Measurements from ENCODE around the gene MCTS1. TPM values are rescaled to one million over a fixed set of nuclear protein-coding genes. Genes with fewer than 3 reads are reported as not detected.

The MCTS1 gene
- total and polyA plus RNA-seq, 8 donors, result 12.1 to 30.4 (median 20.0) TPM

- Histone ChIP-seq H3K27ac (no peak overlapping the region), H3K4me1 (no peaks in the 10 kb centered on the region), H3K9me3 (no peaks in the 10 kb centered on the region), H3K4me3 (no peak overlapping the region), H3K27me3 (no peaks in the 10 kb centered on the region), H3K36me3 (no peaks in the 10 kb centered on the region)
- ATAC-seq, result no peak
- no peak for FAIRE-seq
- DNase-seq, result no peak
- intact Hi-C loops (cut with DNase I), result no loop called here
- no peak for TF ChIP-seq CTCF (IDR thresholded peaks at IDR 0.05)
- 68 to 79% methylated on average over 18 of the region's 18 CpGs for WGBS, 2 donors
Measured at GRCh38 chrX:120575379-120576114, 28.4 kb upstream of the MCTS1 start.

DNA sequence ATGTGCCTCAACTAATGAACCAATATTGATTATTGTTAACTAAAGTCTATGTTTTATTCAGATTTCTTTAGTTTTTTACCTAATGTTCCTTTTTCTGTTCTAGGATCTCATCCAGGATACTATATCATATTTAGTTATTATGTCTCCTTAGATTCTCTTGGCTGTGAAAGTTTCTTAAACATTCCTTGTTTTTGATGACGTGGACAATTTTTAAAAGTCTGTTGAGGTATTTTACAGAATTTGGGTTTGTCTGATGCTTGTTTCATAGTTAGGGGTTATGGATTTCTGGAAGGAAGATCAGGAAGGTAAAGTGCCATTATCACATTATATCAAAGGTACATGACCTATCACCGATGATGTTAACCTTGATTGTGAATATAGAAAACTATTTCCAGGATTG, 18.2 kb upstream of the MCTS1 start:
- intact Hi-C loops (cut with DNase I), result no loop called here

GRCh38 chrX:120604361-120604782, 471 bp downstream of the MCTS1 start:
- Histone ChIP-seq H3K36me3 (no peaks in the 10 kb centered on the region), H3K27ac (peak overlapping the region; percentile 65 to 92 (median 76)), H3K4me1 (peaks cover 0 to 4% (median 3%) of the 10 kb centered on the region in 3 donors), H3K9me3 (no peaks in the 10 kb centered on the region), H3K4me3 (peak overlapping the region; percentile 23 to 54 (median 42)), H3K27me3 (no peaks in the 10 kb centered on the region)
- DNase-seq, result peak in 3 of 6 donors; percentile 23 to 35 (median 35)
- TF ChIP-seq CTCF (IDR thresholded peaks at IDR 0.05), result no peak
- peak; percentile 74 to 86 (median 84) for ATAC-seq
- FAIRE-seq, result no peak
- 1 to 31% methylated on average over 5 of the region's 5 CpGs for WGBS, 2 donors
- intact Hi-C loops (cut with DNase I), result no loop called here

More for the DNA sequence above, 18.2 kb upstream of the MCTS1 start:
- ATAC-seq (no peak), DNase-seq (no peak), FAIRE-seq (no peak)
- H3K27ac ChIP-seq, result no peak overlapping the region
- no peaks in the 10 kb centered on the region for H3K4me1 ChIP-seq
- no peaks in the 10 kb centered on the region for H3K27me3 ChIP-seq
- H3K4me3 ChIP-seq, result no peak overlapping the region
- no peak for TF ChIP-seq CTCF (IDR thresholded peaks at IDR 0.05)
- no peaks in the 10 kb centered on the region for H3K36me3 ChIP-seq
- 78 to 94% methylated on average over 2 of the region's 2 CpGs for WGBS, 2 donors
- H3K9me3 ChIP-seq, result no peaks in the 10 kb centered on the region

- Histone ChIP-seq H3K4me3 (no peak overlapping the region), H3K9me3 (no peaks in the 10 kb centered on the region), H3K36me3 (no peaks in the 10 kb centered on the region), H3K27me3 (no peaks in the 10 kb centered on the region), H3K27ac (no peak overlapping the region), H3K4me1 (no peaks in the 10 kb centered on the region)
- FAIRE-seq (no peak), DNase-seq (no peak), ATAC-seq (no peak)
- intact Hi-C loops (cut with DNase I), result no loop called here
- 53 to 87% methylated on average over 1 of the region's 1 CpG for WGBS, 2 donors
- no peak for TF ChIP-seq CTCF (IDR thresholded peaks at IDR 0.05)
Measured at GRCh38 chrX:120612086-120612485, 8.2 kb downstream of the MCTS1 start.

DNA sequence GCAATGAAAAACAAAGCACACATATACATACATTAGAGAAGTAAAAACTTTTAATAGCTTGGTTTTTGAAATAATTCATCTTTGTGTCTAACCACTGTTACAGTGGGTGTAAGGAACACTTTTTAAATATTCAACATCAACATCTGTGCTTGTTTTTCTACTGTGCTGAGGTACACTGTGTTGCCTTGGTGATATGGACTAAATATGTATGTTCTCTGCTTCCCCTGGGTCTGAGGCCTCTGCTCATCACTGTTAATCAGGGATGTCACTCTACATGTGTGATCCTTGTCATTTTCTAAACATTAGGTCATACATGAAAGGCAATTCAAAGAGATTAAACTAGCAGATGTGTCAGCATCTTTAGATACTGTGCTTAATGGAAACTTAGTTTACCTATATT, 10.9 kb downstream of the MCTS1 start:
- H3K27me3 ChIP-seq, result no peaks in the 10 kb centered on the region
- FAIRE-seq, result peak; percentile 13

More for the DNA sequence above, 10.9 kb downstream of the MCTS1 start:
- intact Hi-C loops (cut with DNase I), result no loop called here
- no peak overlapping the region for H3K4me3 ChIP-seq
- no peaks in the 10 kb centered on the region for H3K4me1 ChIP-seq
- no peak overlapping the region for H3K27ac ChIP-seq
- H3K36me3 ChIP-seq, result no peaks in the 10 kb centered on the region
- ATAC-seq (no peak), DNase-seq (no peak)
- TF ChIP-seq CTCF (IDR thresholded peaks at IDR 0.05), result no peak
- H3K9me3 ChIP-seq, result no peaks in the 10 kb centered on the region
